Activated T-helper 1 cell treated with anti-CD3 and anti-CD28 coated beads, Interleukin-2, amount 50 U/mL, for 16 hours (primary cell): ENCODE results near the gene RYR2.
"Not testable (repeated sequence)": the region's sequence is repeated elsewhere in the genome, so short reads cannot be mapped to it uniquely, and the experiment has no call there.

Experiments
- DNase-seq, 2 donors: peaks; one replicate each; pipeline ENCODE4 v3.0.0-alpha.2; 2020; ENCODE audit warnings: low read depth in 1 of 2, low spot score in 1 of 2

The RYR2 gene

GRCh38 chr1:237139732-237140131, 97.7 kb downstream of the RYR2 start:
- DNase-seq: no peak

GRCh38 chr1:237140986-237141385, 99.0 kb downstream of the RYR2 start:
- DNase-seq: no peak

- DNase-seq: no peak
These were observed 99.5 kb downstream of the RYR2 start for GRCh38 chr1:237141502-237141901.

GRCh38 chr1:237145379-237146135, 103.6 kb downstream of the RYR2 start:
- DNase-seq: no peak

- no peak for DNase-seq
These were observed 104.3 kb downstream of the RYR2 start for GRCh38 chr1:237146241-237146640.

GRCh38 chr1:237149857-237150256, 107.9 kb downstream of the RYR2 start:
- no peak for DNase-seq

GRCh38 chr1:237151979-237152378, 110.0 kb downstream of the RYR2 start:
- DNase-seq: not testable (repeated sequence)

- no peak for DNase-seq
These were observed 110.7 kb downstream of the RYR2 start for GRCh38 chr1:237152506-237153335.

- DNase-seq: no peak
These were observed 112.2 kb downstream of the RYR2 start for GRCh38 chr1:237154157-237154556.

- no peak for DNase-seq
These were observed 122.7 kb downstream of the RYR2 start for GRCh38 chr1:237164406-237165352.

GRCh38 chr1:237166086-237166485, 124.1 kb downstream of the RYR2 start:
- DNase-seq: no peak

- DNase-seq: no peak
These were observed 124.7 kb downstream of the RYR2 start for GRCh38 chr1:237166593-237167101.

GRCh38 chr1:237170149-237170548, 128.2 kb downstream of the RYR2 start:
- DNase-seq: no peak

- DNase-seq: no peak
These were observed 129.6 kb downstream of the RYR2 start for GRCh38 chr1:237171454-237172117.

- DNase-seq: no peak
These were observed 130.1 kb downstream of the RYR2 start for GRCh38 chr1:237172118-237172485.

GRCh38 chr1:237179503-237179902, 137.5 kb downstream of the RYR2 start:
- DNase-seq: no peak

- DNase-seq: no peak
These were observed 138.3 kb downstream of the RYR2 start for GRCh38 chr1:237180256-237180655.

- DNase-seq: no peak
These were observed 139.8 kb downstream of the RYR2 start for GRCh38 chr1:237181743-237182317.

- DNase-seq: no peak
These were observed 142.1 kb downstream of the RYR2 start for GRCh38 chr1:237183963-237184540.

GRCh38 chr1:237186675-237187074, 144.7 kb downstream of the RYR2 start:
- no peak for DNase-seq
